DMS53 (cell line): ENCODE data around the gene CCDC86.

Experiments used
- DNase-seq: peaks from one replicate; lab custom pipeline; 2025; lab: John Stamatoyannopoulos, UW

The CCDC86 gene

DNA sequence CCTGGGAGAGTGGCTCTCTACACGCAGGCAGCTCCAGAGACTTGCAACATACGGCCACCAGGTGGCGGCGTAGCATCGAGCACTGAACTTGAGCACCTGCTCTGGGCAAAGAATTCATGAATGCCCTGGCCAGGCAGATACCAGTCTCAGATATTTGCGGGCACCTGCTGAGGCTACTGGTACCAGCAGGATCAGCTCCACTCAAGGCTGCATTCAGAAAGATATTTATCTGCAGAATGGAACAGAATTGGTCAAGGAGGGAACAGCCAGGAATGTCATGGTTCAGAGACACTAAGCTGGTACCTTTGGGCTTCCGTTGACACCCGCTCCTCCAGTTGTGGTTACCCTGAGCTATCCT lies 10.8 kb upstream of the CCDC86 start:
- peak; percentile 93 for DNase-seq

DNA sequence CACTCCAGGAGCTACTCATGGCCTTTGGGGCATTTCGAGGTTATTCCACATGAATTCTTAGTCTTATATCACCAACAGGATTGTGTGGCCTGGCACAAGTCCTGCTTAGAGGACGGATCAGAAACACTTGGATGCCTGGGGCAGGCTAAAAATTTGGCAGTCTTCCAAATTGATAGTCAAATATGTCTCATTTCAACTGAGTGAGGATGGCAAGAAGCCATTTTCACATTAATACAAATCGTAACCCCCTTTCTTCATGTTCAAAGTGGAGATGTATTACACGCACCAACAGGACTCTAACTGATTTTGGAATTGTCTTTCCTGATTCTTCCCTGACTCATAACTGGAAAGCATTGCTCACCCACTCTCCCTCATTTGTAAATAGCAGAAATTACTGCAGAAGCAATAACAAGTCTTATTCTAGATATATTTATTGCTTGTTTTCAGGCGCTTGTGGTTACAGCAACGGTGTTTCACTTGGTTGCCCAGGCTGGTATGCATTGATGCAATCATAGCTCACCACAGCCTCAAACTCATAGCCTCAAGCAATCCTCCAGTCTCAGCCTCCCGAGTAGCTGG lies 10.3 kb upstream of the CCDC86 start:
- DNase-seq, result peak; percentile 57

- DNase-seq, result no peak
These were observed 7.0 kb upstream of the CCDC86 start for GRCh38 chr11:60834742-60835533.

DNA sequence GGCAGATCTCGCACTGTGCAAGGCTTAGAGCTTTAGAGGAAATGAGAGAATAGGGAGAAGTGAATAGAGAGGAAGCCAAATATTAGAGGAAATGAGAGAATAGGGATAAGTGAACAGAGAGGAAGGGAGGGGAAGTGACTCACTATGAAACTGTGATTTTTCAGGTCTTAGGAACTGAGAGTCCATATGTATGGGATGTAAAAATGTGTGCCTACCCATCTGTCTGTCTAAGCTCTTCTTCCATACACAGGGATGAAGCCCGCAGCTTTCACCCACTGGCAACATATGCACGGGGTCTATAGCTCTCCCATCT lies 6.4 kb upstream of the CCDC86 start:
- no peak for DNase-seq

DNA sequence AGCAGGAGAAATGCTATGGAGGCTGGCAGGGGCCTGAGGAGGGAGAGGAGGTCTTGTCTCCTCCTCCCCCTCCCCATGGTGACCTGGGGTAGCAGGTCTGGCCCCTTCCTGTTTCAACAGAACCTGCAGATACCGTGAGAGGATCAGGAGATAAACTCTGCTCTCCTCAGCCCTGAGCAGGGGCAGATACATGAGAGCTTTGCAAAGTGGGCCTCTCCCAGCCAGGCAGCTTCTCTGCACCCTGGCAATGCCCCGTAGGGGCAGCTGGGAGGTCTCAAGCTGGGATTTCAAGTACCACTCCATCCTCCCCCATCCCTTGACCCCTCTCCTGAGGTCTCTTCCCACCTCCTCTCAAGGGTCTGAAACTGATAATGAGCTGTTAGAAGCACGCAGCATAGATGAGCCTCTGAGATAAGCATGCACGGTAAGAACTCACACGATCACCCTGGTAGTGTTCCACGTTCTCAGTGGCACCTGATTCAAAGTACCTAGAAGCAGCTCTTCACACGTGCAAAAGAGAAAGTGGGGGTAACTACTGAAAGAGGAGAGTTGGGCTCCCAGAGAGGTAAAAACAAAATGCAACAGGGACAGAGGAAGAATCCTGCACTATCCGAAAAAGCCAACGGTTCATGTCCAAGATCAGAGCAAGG lies 4.9 kb upstream of the CCDC86 start:
- no peak for DNase-seq

DNA sequence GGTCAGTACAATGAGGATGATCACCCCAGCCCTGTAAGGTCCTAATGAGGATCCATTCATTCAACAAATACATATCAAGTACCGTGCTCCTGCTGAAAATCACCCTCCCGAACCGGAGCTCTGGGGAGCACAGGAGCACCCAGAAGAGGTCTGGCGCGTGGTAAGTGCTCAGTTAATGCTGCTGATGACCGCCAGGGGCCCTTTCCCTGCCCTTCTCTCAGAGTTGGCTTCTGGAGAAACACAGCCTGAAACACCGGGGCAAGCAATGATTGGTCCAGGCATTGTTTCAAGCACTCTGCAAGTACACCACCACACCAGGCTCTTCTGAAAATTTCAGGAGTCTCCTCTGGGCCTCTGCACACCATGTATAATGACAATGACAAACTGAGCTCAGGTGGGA lies 3.8 kb upstream of the CCDC86 start:
- no peak for DNase-seq

DNA sequence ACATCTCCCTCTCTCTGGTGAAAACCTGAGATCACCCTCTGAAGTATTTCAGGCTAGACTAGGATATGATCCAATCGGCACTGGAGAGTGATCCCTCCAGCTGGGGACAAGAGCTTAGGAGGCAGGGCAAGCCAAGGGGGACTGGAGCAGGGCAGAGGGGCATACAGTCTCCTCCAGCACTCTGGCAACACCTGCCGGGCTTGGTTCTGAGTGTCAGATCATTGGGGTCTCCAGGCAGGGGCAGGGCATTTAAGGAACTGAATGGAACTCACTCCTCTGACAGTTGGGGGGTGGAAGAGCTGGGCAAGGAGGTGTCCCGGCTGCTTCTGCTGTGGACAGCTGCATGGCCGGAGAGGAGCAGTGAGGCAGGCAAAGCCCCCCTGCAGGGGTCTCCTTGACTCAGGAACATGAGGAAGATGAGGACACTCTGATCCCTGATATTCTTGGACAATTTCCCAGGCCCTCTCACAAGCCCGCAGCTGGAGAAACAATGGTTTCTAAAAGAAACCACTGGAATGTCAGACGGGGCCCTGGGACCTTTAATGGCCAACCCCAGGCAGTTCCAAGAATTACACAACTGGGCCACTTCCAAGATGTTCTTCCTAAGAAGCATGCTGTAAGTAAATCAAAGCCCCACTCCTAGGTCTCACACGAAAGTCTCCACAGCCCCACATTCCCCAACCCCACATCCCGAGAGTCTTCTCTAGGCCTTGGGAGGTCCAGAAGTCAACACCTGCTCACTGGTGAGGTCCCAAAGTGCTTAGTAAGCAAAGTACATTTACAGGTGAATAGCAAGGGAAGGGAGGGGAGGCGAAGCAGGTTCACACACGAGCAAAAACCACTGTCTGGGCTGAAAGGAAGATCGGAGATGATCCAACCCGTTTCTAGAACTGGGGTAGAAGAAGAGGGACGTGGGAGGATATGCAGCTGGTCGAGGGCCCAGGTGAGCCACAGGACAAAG lies 1.2 kb upstream of the CCDC86 start:
- no peak for DNase-seq

DNA sequence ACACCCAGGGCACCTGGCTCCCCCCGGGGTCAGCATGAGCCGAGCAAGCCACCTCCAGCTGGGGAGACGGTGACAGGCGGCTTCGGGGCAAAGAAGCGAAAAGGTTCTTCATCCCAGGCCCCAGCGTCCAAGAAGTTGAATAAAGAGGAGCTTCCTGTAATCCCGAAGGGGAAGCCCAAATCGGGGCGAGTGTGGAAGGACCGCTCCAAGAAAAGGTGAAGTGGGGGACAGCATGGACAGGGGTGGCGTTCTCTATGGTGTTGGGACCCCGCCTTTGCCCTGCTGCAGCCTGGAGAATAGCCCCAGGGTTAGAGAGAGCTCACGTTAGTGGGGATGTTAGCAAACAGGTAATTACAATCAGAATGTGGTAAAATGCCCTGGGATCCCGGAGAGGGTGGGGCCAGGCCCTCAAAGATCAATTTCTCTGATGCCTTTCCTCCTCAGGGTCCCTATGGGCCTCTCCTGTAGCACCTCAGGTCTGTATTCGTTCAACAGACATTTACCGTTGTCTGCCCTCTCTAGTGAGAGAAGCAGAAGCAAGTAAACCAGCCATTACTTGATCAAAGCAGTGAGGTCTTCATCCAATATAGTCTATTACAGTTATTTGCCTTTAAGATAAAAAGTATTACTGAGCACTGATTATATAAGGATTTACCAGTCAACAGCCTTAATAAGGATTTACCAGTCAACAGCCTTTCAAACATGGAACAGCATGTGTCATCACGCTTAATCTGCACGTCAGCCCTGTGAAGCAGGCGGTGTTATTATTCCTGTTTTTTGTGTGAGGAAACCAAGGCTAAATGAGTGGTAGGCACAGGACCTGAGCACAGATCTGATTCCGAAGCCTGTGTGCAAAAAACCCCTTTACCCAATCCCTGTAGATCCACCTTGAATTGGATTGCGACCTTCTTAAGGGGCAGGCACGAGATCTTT lies 1.0 kb downstream of the CCDC86 start:
- DNase-seq, result peak; percentile 50

GRCh38 chr11:60844045-60844869 lies 2.3 kb downstream of the CCDC86 start:
- DNase-seq, result no peak

DNA sequence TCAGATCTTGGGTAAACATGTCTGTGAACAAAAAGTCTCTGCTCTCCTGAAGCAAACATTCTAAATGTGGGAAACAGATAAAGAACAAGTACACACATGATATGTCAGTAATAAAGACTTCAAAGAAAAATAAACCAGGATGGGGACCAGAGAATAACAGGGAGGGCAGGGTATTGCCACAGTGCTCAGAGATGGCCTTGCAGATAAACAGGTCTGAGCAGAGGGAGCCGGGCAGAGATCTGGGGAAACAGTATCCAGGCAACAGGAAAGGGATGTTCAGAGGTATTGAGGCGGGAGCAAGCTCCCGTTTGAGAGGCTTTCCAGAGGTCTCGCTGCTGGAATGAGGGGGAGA lies 2.9 kb downstream of the CCDC86 start:
- no peak for DNase-seq

GRCh38 chr11:60845338-60845737 lies 3.4 kb downstream of the CCDC86 start:
- DNase-seq, result no peak

DNA sequence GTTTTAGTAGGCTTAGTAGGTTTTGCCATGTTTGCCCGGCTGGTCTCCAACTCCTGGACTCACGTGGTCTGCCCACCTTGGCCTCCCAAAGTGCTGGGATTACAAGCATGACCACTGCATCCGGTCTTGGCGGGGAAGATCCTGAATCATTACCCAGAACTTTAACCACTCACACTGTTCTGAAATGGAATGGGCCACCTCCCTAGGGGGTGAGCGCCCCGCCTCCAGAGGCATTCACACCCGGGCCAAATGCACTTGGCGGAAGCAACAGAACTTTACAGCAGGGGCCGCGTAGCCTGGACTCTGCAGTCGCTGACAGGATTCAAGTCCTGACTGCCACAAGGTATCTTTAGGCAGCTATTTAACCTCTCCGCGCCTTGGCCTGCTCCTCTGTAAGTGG lies 5.4 kb downstream of the CCDC86 start:
- no peak for DNase-seq

DNA sequence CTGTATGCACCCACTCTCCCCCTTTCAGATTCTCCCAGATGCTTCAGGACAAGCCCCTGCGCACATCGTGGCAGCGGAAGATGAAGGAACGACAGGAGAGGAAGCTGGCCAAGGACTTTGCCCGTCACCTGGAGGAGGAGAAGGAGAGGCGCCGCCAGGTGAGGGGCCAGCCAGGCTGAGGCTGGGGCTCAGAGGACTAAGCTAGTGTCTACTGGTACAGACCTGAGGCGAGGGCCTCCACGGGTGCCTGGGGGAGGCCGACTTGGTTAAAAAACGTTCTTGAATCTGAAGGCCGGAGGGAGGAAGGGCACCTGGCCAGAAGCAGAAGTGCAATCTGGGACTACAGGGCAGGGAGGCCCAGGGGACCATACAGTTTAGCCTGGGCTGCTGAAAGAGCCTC lies 6.0 kb downstream of the CCDC86 start:
- no peak for DNase-seq

DNA sequence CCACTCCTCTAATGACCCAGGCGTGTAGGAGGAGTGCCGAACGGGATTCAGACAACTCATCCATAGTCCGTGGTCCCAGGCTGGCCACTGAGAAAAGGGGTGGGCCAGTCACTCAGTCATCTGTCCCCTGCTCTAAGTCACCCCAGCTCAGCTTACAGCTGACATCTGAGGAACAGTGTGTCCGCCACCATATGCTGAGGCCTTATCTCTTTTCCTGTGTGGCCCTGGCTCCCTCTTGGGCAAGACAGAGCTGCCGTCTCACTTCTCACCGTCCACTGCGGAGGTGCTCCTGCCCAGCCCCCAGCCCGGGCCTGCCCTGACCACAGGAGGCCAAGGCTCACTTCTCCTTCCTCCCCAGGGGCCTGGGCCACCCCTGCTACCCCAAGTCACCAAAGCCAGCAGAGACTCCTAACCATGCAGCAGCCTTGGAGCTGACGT lies 6.8 kb downstream of the CCDC86 start:
- DNase-seq, result no peak

- DNase-seq, result no peak
These were observed 8.0 kb downstream of the CCDC86 start for GRCh38 chr11:60849641-60850520.

DNA sequence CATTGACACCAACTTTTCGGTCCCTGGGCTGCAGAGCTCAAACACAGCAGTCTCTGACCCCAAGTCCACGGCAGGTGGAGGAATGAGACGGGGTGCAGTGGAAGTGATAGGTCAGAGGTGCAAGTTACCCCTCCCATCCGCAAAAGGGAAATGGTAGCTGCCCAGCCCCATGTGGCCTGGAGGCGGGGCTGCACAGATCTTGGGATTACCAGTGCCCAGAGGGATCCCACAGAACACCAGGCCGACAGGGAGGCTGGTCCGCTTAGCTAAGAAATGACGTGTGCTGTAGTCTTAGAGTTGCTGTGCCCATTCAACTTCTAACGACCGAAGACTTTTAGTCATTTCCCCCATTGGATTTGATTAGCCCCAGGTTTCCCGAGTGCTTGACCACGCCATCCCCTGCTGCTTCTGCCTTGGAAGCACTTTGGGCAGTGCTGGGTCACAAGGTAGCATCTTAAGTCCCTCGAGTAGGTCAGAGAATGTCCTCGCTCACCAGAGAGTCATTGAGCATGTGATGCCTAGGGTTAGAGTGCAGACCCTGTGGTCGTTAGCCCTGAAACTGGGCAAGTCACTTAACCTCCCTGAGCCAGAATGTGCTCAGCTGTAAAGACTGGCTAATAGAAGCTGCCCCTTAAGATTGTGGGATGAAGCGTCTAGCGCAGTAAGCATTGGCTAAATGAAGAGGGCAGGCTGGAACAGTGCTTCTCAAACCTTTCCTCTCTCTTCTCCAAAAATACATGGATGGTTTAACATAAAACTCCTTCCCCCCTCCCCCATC lies 9.6 kb downstream of the CCDC86 start:
- no peak for DNase-seq

DNA sequence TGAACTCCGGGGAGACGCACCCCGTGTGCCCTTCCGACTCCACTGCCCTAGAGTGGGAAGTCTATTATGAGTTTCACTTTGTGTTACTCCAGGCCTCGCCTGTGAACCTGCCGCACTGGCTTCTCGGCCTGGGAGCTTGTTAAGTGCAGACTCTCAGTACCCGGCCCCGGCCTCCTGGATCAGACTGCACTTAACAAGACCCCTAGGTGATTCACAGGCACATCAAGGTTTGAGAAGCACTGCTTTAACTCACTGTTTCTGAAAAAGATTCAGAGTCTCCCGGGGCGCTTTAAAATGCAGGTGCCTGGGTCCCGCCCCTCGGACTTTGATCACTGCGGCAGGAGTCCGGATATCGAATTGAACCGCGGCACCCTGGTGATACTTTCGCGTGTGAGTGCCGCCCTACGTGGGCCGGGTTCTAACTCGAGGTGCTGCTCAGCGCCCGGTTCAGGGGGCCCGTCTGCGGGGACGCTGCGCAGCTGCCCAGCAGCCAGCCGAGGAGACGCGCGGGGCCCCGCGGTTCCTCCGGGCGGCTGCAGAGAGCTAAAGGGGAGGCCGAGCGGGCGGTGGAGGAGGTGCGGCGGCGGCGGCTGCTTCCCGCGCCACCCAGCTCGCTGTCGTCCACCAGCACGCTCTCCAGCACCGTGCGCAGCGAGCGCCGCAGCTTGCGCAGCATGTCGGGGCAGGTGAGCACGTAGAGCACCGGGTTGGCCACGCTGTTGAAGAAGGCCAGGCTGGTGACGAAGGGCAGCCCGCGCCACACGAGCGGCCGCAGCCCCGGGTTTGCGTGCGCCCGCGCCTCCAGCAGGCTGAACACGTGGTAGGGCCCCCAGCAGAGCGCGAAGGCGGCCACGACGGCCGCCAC lies 10.4 kb downstream of the CCDC86 start:
- peak; percentile 72 for DNase-seq
